HG02981 (cell line): ENCODE results near the gene RAB26.

Source experiments
- ATAC-seq: cut with Tn5 transposase; IDR thresholded peaks from one replicate; pipeline ENCODE4 v1.9.1; 2021; ENCODE audit warnings: mild to moderate bottlenecking, moderate library complexity; ENCODE audit not compliant: unreplicated experiment

RAB26 gene

GRCh38 chr16:2142942-2143877 lies 5.2 kb upstream of the RAB26 start:
- no peak for ATAC-seq

- no peak for ATAC-seq
These were observed 4.4 kb upstream of the RAB26 start for GRCh38 chr16:2143878-2144485.

- ATAC-seq = no peak
These were observed 2.6 kb upstream of the RAB26 start for GRCh38 chr16:2145843-2146242.

- ATAC-seq = no peak
These were observed 1.0 kb upstream of the RAB26 start for GRCh38 chr16:2147378-2147777.

GRCh38 chr16:2148714-2149629 lies 547 bp downstream of the RAB26 start:
- ATAC-seq = no peak

GRCh38 chr16:2149630-2150417 lies 1.4 kb downstream of the RAB26 start:
- ATAC-seq = no peak

GRCh38 chr16:2150418-2151187 lies 2.2 kb downstream of the RAB26 start:
- no peak for ATAC-seq

GRCh38 chr16:2151188-2152091 lies 3.0 kb downstream of the RAB26 start:
- ATAC-seq = no peak

GRCh38 chr16:2152695-2153506 lies 4.5 kb downstream of the RAB26 start:
- ATAC-seq = no peak

- no peak for ATAC-seq
These were observed 6.2 kb downstream of the RAB26 start for GRCh38 chr16:2154533-2155090.

- ATAC-seq = peak; percentile 87
These were observed 6.9 kb downstream of the RAB26 start, which contains the start of gene TRAF7 for GRCh38 chr16:2155091-2155950. Gene TRAF7 (plus strand): TSS chr16:2155782. CDS start chr16:2163921, 8,139 bp downstream.

GRCh38 chr16:2155977-2156848 lies 7.8 kb downstream of the RAB26 start:
- no peak for ATAC-seq

GRCh38 chr16:2156849-2157224 lies 8.4 kb downstream of the RAB26 start:
- no peak for ATAC-seq

GRCh38 chr16:2157480-2158261 lies 9.2 kb downstream of the RAB26 start:
- ATAC-seq = no peak

- ATAC-seq = no peak
These were observed 9.8 kb downstream of the RAB26 start for GRCh38 chr16:2158262-2158638.
